ENCODE measurements around the gene CACNB2. TPM values are rescaled to one million over a fixed set of nuclear protein-coding genes. Genes with fewer than 3 reads are reported as not detected.

The CACNB2 gene
- total RNA-seq, 4 donors from 2014 or later: 1.6 to 13.8 (median 5.0) TPM

DNA sequence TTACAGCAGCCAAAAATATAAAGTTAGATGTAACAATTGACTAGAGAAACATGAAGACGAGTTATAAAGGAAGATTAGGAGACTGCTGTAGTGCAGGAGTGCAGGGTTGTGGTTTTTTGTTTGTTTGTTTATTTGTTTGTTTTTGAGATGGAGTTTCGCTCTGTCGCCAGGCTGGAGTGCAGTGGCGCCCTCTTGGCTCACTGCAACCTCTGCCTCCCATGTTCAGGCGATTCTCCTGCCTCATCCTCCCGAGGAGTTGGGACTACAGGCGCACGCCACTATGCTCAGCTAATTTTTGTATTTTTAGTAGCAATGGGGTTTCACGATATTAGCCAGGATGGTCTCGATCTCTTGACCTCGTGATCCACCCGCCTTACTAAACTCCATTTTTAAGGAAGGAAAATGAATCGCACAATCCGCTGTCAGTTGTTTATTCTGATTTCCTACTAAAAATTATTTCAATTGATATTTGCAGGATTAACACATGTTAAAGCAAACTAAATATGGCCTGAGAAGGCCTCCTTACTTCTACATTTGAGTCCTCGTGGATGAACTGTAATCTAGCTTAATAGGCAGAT, 277.8 kb downstream of the CACNB2 start:
- Histone ChIP-seq H3K27me3 (no peaks in the 10 kb centered on the region), H3K9me3 (no peaks in the 10 kb centered on the region), H3K4me3 (no peak overlapping the region), H3K4me1 (no peaks in the 10 kb centered on the region), H3K27ac (no peak overlapping the region), H3K36me3 (no peaks in the 10 kb centered on the region)
- TF ChIP-seq EP300 (IDR thresholded peaks at IDR 0.05) (no peak), POLR2A (IDR thresholded peaks at IDR 0.05) (no peak)
- TF ChIP-seq, protein P1, sequence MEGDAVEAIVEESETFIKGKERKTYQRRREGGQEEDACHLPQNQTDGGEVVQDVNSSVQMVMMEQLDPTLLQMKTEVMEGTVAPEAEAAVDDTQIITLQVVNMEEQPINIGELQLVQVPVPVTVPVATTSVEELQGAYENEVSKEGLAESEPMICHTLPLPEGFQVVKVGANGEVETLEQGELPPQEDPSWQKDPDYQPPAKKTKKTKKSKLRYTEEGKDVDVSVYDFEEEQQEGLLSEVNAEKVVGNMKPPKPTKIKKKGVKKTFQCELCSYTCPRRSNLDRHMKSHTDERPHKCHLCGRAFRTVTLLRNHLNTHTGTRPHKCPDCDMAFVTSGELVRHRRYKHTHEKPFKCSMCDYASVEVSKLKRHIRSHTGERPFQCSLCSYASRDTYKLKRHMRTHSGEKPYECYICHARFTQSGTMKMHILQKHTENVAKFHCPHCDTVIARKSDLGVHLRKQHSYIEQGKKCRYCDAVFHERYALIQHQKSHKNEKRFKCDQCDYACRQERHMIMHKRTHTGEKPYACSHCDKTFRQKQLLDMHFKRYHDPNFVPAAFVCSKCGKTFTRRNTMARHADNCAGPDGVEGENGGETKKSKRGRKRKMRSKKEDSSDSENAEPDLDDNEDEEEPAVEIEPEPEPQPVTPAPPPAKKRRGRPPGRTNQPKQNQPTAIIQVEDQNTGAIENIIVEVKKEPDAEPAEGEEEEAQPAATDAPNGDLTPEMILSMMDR (IDR thresholded peaks at IDR 0.05): no peak
- no peak for DNase-seq (ENCODE audit: low spot score in 2 of 2)
- WGBS, 2 donors: 86% methylated on average over 15 of the region's 15 CpGs

DNA sequence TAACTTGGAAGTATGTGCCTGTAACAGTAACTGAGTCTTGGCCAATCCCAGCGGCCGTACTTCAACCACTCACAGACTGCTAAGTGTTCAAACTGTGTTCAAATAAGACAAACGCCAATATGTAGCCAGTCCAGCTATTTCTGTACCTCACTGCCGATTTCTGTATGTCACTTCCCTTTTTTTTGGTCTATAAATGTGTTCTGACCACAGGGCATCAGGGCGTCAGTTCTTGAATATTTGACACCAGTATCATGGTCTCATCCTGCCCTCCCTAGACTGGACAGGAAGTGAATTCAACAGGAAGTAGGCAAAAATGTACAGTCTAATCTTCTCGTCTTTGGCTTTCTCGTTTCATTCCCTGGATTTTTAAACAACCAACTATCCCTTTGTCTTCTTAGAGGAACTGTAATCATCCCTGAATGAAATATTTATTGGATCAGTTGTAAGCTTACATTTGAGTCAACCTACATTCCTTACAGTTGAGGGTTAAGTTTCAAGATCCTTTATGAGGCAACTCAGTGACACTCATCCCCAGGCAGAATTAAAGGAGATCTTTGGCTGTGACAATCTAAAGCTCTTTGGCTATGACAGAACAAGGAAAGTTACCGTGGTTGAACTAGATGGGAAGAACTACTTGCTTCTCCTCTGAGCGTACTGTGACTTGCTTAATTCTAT, 278.5 kb downstream of the CACNB2 start:
- Histone ChIP-seq H3K9me3 (no peaks in the 10 kb centered on the region), H3K4me3 (no peak overlapping the region), H3K4me1 (no peaks in the 10 kb centered on the region), H3K27ac (no peak overlapping the region), H3K36me3 (no peaks in the 10 kb centered on the region), H3K27me3 (no peaks in the 10 kb centered on the region)
- WGBS, 2 donors: 69 to 74% methylated on average over 9 of the region's 9 CpGs
- TF ChIP-seq, protein P1 (IDR thresholded peaks at IDR 0.05): no peak
- TF ChIP-seq EP300 (IDR thresholded peaks at IDR 0.05): no peak
- no peak for TF ChIP-seq POLR2A (IDR thresholded peaks at IDR 0.05)
- DNase-seq (ENCODE audit: low spot score in 2 of 2): no peak

DNA sequence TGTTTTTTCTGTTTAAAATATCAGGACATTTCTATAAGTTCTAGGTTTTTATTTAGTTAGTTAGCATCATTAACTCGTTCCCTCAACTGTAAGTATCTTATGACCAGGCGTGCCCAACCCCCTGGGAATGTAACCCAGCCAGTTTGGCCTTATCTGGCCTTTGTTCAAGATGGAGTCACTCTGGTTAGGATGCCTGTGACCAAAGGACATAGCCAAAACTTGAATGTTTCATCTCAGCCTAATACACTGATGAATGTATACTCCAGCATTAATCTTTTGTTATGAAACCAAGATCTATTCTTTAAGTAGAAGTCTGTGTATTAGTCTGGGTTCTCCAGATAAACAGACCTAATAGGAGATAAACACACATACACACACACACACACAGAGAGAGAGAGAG, 279.7 kb downstream of the CACNB2 start:
- no peaks in the 10 kb centered on the region for H3K9me3 ChIP-seq
- no peak overlapping the region for H3K4me3 ChIP-seq

DNA sequence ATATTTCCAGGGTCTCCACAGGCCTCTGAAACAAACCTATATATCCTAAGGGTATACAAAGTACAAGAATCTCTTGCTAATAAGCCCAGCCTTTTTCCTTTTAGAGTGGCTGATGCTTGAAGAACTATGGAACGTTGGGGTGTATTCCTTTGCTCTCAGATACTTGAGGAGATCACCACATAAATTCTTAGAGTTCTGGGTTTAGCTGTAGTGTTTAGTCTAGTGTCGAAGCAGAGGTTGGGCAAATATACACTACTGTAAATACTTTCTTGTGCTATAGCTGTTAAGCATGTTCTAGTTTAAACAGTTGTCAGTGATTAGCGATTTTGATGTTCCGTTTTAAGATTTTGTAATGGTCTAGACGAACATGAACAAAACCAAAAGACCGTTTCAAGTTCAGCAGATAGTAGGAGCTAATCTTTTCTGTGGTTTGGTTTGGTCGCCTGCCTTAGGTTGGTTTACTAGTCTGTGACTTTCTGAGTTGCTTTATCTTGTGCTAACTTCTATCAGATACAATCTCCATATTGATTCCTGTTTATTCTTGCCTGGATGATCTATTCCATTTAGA, 281.6 kb downstream of the CACNB2 start:
- Histone ChIP-seq H3K27me3 (no peaks in the 10 kb centered on the region), H3K9me3 (no peaks in the 10 kb centered on the region), H3K4me3 (no peak overlapping the region), H3K4me1 (no peaks in the 10 kb centered on the region), H3K27ac (no peak overlapping the region), H3K36me3 (no peaks in the 10 kb centered on the region)
- DNase-seq (ENCODE audit: low spot score in 2 of 2): no peak
- WGBS, 2 donors: 84 to 87% methylated on average over 7 of the region's 7 CpGs
- TF ChIP-seq EP300 (IDR thresholded peaks at IDR 0.05) (no peak), POLR2A (IDR thresholded peaks at IDR 0.05) (no peak)
- TF ChIP-seq, protein P1 (IDR thresholded peaks at IDR 0.05): no peak

More for the DNA sequence above, 279.7 kb downstream of the CACNB2 start:
- H3K4me1 ChIP-seq: no peaks in the 10 kb centered on the region
- H3K36me3 ChIP-seq: no peaks in the 10 kb centered on the region
- H3K27ac ChIP-seq: no peak overlapping the region
- DNase-seq (ENCODE audit: low spot score in 2 of 2): no peak
- H3K27me3 ChIP-seq: no peaks in the 10 kb centered on the region
- WGBS, 2 donors: 78 to 81% methylated on average over 2 of the region's 2 CpGs
- TF ChIP-seq, protein P1 (IDR thresholded peaks at IDR 0.05): no peak
- TF ChIP-seq POLR2A (IDR thresholded peaks at IDR 0.05): no peak
- TF ChIP-seq EP300 (IDR thresholded peaks at IDR 0.05): no peak

DNA sequence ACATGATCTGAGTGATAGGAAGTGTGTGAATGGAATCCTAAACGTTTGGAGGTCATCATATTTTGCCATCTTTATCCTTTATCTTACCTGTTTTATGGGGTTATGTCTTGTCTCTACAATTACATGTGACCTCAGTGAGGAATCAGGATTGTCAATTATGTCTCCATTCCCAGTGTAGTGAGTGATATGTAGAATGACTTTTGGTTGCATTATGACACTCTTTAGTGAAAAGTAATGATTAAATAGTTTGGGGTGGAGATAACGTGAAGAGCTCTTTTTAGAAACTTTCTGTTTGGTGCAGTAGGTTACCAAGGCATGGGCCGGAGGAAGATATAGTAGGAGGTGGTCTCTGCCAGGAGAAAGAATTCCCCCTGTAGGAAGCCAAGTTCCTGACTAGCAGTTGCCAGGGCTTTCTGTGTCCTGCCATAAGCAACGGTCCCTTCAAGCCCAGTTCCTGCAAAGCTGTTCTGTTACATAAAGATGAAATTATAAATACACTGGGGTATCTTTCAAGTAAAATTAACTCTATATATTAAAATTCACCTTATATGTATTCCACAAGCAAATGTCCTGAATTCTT, 282.9 kb downstream of the CACNB2 start:
- TF ChIP-seq EP300 (IDR thresholded peaks at IDR 0.05) (no peak), POLR2A (IDR thresholded peaks at IDR 0.05) (no peak)
- TF ChIP-seq, protein P1 (IDR thresholded peaks at IDR 0.05): no peak
- Histone ChIP-seq H3K27ac (no peak overlapping the region), H3K4me1 (no peaks in the 10 kb centered on the region), H3K27me3 (no peaks in the 10 kb centered on the region), H3K9me3 (no peaks in the 10 kb centered on the region), H3K4me3 (no peak overlapping the region), H3K36me3 (no peaks in the 10 kb centered on the region)
- DNase-seq (ENCODE audit: low spot score in 2 of 2): no peak
- WGBS, 2 donors: 57 to 58% methylated on average over 4 of the region's 4 CpGs

Measured in tibial nerve (tissue), 4 donors.